Measurements from ENCODE around the gene UFSP1.

- no peak for TF ChIP-seq POLR2AphosphoS5 (IDR thresholded peaks at IDR 0.05; ENCODE audit: insufficient read depth in 1 of 2, low read depth in 1 of 2)
- no peak for TF ChIP-seq CTCF (IDR thresholded peaks at IDR 0.05)
- no peak for TF ChIP-seq POLR2A (IDR thresholded peaks at IDR 0.05)
Observed at GRCh38 chr7:100895701-100895955, 6.1 kb upstream of the UFSP1 start, which contains the start of gene ACHE.

All from vagina (tissue), 2 donors.